ENCODE results near the gene SLTM.
A peak's percentile ranks its signal among the peaks of the same experiment; 100 is the strongest.
"Not testable (repeated sequence)": the region's sequence is repeated elsewhere in the genome, so short reads cannot be mapped to it uniquely, and the experiment has no call there.

SLTM gene

DNA sequence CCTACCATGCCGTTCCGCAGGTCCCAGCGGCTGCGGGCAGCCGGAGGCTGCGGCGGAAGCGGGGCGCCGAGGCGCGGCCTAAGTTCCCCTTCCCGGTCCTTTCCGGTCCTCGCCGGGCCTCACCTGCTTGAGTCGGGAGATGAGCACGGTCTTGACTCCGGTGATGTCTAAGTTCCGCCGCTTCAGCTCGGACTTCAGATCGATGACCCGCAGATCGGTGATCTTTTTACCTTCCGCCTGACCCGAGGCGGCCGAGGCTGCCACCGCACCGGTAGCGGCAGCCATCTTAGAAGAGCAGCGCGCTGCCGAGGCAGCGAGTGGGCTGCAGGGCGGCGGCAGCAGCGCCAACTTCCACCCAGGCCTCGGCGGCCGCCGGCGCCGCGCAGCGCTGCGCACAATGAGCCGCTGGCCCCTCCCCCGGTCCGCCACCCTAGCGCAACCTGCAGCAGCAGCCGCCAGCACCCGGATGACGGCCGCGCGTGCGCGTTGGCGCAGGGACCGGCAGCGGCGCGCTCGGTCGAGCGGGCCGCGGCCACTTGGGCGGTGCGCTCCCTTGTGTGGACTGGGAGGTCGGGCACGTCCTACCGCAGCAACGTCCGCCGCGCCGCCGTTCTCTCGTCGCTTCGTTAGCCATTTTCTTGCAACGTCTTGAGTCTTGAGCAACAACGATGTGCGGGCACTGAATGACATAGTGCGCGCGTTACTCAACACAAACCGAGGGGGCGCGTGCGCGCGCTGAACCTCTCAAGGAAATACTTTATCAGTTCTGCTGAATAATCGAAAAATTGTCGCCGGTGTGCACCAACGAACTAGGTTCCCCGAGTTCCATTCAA, at the start of gene SLTM:
TSS of gene SLTM (minus strand) at position 399 of the 833 bp plus-strand sequence. CDS start at position 285, 114 bp downstream.
- peak; percentile 86 for DNase-seq (ENCODE audit: low spot score)

DNA sequence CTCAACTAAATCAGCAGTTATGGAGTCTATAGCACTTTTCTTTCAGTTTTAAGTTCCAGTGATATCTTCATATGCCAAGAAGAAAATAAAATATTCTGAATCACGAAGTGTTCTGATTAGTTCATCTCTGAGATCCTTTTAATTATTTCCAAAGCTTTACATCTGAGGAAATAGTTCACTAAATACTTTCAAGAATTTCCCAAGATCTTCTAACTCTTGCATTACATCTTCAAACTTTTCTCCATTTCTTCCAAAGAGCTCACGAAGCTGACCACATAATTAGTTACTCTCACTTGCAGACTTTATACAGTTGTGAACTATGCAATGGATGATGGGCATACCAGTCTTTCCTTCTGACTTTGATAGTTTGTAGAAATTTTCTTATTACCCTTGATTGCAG, 49.8 kb upstream of the SLTM start:
- DNase-seq (ENCODE audit: low spot score): no peak

DNA sequence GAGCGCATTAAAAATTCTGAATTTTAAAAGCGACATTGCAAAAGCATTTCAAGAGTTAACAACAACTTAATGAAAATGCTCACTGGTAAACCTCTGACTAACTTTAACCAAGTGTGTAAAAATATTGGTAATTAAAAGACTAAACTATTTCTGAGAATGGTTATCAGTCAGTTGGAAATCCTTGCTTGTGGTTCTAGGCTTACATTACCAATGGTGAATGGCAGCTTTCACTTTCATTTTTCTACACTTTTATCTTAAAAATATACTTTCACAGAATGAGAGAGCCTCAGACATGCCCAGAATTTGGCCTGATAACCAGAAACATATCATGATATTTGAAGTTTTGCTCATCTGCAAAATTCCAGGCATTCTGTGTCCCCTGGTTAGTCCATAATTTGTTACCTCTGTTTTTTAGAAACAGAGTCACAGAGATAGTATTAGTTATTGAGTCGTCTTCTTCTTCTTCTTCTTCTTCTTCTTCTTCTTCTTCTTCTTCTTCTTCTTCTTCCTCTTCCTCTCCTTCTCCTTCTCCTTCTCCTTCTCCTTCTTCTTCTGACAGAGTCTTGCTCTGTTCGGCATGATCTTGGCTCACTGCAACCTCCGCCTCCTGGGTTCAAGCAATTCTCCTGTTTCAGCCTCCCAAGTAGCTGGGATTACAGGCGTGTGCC, 48.5 kb upstream of the SLTM start:
- no peak for DNase-seq (ENCODE audit: low spot score)

DNA sequence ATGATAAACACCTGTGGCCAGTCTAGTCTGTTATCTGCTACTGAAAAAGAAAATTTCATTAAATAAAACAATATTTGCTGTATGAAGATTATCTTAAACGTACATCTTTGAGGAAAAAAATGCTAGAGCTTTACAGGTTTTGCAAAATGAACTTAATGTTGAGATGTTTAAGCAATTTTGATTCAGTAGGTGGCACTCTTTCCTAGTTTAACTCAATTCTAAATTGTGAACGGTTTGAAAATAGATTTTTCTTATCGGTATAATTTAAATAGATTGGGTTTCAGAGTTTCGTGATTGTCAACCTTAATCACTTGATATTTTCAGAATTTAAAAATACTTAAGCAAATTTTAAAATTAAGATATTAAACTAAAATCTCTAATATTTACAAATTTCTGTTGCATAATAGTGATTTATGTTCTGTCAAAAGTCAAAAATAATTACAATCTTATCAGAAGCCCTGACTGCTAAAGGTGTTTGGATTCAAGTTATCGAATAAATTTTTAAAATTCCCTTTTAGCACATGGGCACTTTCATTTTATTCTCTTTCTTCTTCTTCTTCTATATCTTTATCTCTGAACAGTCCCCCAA, 47.0 kb upstream of the SLTM start:
- peak; percentile 63 for DNase-seq (ENCODE audit: low spot score)

DNA sequence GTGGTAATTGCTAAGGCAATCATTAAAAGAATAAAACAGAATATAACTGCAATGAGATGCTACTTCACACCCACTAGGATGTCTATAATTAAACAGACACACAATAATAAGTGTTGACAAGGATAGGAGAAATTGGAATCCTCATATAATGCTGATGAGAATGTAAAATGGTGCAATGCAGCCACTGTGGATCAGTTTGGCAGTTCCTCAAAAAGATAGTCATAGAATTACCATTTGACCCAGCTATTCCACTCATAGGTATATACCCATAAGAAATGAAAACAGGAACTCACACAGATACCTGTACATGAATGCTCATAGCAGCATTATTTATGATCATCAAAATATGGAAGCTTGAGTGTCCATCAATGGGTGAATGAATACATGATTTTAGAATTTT, 44.4 kb upstream of the SLTM start:
- DNase-seq (ENCODE audit: low spot score): no peak

DNA sequence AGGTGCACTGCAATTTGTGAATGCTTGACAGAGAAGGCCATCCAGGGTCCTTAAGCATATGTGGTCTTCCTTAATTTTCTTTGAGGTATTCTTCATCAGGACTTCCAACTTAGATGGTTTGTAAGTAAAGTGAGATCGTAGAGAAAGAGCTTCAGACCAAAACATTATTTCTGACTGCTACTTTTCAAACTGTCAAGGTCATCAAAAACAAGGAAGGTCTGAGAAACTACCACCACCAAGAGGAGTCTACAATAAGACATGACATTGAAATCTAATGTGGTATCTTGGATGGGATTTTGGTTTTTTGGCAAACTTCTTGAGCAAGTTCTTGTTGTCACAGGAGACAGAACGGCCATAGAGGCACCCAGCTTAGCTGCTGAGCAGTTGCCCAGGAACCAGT, 34.0 kb upstream of the SLTM start:
- no peak for DNase-seq (ENCODE audit: low spot score)

DNA sequence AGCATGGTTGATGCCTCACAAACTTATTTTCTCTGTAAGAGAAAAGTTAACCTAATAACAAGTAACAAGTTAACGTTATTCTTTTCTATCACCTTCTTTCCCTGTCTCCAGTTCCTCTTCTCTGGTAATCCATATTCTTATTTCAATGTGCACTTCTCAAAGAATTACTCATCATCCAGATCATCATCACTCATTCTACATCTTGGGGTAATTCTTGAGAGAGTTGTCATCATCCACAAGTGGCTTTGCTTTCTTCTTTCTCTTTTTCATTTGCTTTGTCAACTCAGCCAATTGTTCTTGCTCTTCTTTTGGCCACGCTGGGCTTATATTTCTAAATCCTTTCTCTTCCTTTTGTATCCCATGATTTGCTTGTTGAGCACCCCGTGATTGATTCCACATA, 33.2 kb upstream of the SLTM start:
- DNase-seq (ENCODE audit: low spot score): no peak

DNA sequence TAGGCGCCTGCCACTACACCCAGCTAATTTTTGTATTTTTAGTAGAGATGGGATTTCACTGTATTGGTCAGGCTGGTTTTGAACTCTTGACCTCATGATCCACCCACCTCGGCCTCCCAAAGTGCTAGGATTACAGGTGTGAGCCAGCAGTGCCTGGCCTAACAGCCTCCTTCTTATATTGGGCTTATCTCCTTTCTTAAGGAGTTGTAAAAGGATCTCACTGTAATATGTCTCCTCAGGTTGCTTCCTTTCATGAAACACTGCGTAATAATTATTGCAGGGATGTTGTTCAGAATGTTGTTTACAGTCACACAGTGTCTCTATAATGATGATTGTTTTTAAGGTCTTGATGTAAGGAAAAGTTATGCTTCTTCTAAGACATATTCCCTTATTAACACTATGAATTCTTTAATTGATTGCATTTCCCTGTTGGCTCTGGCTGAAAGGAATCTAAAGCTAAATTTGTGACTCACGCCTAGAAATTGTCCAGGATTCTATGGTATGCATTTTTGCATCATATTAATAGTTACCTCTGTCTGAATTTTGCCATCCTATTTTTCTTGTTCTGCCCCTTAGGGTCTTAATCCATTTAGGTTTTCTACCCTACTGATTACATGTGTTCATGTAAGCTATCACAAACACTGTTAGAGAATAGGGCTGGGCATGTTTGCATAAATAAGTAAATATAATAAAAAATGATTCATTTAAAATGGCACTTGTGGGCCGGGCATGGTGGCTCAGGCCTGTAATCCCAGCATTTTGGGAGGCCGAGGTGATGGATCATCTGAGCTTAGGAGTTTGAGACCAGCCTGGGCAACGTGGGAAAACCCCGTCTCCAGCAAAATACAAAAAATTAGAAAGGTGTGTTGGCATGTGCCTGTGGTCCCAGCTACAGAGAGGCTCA, 29.4 kb upstream of the SLTM start:
- DNase-seq (ENCODE audit: low spot score): no peak

DNA sequence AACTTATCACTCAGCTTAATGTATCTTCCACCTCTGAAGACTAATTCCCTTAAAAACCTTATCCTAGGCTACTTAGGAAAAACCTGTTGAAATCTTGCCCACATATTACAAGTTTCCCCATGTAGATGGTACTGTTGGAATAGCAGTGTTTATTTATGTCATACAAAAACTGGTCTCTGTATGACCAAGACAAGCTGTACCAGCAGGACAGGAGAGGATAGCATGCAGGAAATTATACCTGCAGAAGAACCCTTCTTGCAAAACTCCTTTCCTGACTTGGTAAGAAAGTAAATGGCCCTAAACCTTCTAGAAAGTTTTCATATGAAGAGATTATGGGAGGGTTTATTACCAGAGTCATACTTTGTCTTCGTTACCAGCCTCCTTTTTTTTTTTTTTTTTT, 28.7 kb upstream of the SLTM start:
- no peak for DNase-seq (ENCODE audit: low spot score)

DNA sequence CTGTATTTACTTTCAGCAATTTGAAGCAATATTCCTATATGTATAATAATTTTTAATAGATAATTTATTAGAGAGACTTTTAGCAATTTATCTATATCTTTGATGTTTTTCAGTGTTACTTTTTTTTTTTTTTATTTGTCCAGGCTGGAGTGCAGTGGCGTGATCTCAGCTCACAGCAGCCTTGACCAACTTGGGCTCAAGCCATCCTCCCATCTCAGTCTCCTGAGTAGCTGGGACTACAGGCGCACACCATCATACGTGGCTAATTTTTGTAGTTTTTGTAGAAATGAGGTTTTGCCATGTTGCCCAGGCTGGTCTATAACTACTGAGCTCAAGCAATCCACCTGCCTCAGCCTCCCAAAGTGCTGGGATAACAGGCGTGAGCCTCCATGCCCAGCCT, 25.3 kb upstream of the SLTM start:
- DNase-seq (ENCODE audit: low spot score): no peak

DNA sequence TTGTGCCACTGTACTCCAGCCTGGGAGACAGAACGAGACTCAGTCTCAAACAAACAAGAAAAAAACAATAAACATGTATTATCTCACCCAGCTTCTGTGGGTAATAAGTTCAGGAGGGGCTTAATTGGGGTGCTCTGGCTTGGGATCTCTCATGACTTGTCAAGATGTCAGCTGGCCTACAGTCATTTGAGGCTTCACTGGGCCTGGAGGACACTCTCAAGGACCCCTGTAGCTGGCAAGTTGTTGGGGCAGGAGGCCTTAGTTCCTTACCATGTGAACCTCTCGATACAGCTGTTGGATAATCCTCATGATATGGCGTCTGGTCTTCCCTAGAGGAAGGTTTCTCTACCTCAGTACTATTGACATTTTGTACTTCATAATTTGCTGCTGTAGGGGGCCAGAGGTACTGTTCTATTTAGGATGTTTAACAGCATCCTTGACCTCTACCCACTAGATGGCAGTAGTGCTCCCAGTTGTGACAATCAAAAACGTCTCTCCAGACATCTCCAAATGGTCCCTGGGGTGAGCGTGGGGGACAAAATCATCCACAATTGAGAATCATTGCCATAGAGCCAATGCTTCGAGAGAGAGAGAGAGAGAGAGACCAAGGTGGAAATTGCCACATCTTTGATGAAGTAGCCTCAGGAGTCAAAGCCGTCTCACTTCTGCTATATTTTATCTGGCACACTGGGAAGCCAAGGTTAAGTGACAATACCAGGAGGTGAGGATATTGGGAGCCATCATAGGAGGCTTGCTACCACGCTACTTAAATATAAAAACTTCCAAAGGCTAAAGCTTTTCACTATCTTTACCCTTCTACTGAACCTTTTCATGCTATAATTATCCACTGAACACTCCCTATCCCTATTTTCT, 23.9 kb upstream of the SLTM start:
- DNase-seq (ENCODE audit: low spot score): peak; percentile 69

DNA sequence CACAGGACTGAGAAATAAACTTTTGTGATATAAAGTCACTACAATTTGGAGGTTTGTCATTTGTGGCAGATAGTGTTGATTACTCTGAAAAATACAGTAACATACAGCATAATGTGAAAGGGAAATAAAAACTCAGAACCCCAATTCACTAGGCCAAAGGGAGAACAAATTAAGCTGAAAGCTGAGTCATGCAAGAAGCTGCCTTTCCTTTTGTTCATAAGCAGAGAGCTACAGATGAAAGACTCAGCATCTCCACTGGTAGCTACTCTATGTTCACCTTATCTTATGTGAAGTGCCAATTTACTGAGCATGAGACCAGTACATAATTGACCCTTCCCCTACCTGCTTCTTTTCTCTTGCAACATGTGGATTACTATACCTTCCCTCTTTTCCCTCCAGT, 19.3 kb upstream of the SLTM start:
- no peak for DNase-seq (ENCODE audit: low spot score)

DNA sequence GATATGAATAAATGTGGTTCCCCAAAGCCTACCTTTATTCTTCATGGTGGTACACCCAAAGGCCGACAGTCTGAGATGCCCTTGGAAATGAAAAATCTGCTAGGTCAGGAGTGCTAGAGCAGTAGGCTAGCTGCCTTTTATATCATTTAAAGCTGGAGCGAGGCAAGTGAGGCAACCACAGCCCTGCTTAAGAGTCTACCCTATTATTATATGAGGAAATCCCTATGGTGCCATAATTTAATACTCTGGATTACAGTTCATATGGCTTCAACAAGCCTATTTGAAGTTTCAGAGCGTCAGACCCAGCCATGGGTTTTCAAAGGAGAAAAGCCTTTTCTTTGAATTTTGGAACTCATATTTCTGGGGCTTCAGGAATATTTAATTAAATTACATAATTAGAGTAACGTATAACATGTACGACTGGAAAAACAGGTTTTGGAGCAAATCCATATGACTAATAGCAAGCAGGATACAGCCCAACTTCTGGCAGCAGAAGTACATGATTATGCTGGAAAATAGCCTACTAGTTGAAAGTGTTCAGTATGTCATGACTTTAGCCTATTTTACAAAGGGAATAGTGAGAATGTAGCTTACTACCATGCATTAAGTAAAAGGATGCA, 18.0 kb upstream of the SLTM start:
- DNase-seq (ENCODE audit: low spot score): no peak

DNA sequence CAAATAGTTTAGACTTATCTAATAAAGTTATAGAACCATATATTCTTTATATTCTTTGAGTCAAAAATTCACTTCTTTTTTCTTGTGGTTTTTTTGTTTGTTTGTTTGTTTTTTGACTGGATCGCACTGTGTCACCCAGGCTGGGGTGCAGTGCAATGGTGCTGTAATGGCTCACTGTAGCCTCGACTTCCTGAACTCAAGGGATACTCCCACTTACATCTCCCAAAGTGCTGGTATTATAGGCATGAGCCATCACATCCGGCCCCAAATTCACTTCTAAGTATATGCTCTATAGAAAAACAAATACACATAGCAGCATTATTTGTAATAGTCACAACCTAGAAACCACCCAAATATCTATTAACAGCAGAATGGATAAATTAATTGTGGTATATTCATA, 13.7 kb upstream of the SLTM start:
- no peak for DNase-seq (ENCODE audit: low spot score)

DNA sequence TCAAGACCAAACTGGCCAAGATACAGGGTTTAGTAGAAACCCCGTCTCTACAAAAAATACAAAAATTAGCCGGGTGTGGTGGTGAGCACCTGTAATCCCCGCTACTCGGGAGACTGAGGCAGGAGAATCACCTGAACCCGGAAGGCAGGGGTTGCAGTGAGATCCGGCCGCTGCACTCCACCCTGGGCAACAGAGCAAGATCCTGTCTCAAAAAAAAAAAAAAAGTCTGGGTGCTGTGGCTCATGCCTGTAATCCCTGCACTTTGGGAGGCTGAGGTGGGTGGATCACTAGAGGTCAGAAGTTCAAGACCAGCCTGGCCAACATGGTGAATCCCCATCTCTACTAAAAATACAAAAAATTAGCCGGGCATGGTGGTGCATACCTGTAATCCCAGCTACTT, 1.5 kb upstream of the SLTM start:
- DNase-seq (ENCODE audit: low spot score): not testable (repeated sequence)

DNA sequence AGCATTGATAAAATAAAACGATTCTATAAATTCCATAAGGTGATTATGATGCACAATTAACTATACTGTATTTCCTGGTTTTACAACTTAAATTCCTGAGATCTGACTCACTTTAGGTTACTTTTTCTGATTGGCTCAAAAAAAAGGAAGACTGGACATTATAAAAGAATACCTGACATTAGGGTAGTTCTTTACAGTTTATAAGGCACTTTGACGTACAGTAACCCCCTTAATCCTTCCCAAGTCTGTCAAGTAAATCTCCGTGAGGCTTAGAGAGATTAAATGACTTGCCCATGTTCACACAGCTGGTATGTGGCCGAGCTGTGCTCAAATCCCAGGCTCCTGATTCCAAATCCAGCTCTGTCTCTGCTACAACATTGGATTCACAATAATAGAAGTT, 1.0 kb upstream of the SLTM start:
- peak; percentile 11 for DNase-seq (ENCODE audit: low spot score)

DNA sequence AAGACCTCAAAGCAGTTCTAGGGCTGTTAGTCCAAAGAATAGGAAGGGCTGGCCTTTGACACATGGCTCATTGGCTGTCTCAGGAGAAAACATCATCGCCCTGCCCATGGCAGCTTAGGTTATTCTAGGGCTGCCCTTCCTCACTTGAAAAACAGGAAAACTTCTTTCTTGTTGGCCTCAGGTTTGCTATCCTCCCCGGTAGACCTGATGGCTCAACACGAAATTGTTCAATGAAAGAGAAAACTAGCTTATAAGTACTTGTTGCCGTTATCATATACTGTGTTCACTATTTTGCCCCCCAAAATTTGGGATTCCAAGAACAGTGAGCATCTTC, 602 bp upstream of the SLTM start:
- no peak for DNase-seq (ENCODE audit: low spot score)

DNA sequence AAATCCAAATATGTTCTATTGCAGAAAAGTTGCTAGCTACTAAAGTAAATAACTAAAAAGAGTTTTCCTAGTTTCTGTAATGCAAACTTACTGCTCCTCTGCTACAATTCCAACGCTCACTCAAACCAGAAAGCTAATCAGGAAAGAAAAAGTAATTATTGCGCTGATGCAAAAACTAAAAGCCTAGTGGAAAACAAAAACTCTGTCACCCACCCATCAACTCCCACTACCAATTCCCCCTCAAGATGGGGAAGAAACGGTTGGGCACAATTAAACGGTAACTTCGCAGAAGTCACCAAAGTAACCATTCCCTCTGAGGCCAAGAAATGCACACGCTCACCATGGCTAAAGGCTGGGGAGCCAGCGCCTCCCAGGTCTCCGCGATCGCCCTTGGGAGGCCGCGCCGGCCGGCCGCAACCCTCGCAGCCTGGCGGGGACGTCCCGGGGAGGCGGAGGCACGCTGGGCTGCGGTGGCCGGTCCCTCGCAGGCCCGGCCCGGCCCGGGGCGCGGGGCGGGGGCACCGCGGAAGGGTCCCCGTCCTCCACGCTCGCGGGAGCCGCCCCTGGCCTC, 684 bp downstream of the SLTM start:
- DNase-seq (ENCODE audit: low spot score): peak; percentile 61

DNA sequence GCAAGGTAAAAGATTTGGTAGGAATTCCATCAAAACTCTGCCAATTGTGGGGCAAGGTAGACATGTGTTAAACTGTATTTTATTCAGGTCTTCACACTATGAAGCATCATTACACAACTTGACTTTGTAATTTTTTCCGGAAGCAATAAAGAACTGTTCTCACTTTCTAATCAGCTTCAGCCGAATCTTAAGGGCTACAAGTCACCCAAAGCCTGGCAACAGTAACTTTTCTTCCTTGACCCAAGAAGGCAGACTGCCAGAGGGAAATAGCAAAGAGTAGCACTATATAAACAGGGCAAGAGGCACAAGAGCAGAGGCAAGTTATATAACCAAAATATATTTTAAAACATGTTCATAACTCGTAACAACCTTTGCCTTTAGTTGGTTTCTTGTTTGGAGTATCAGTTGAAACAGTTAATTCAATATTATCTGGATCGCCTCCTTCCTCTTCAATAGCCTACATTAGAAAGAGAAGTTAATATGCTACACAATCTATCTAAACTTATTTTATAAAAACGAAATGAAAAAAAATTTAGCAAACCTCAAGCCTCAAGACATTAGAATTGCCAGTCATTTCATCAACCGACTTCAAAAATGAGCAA, 1.4 kb downstream of the SLTM start:
- peak; percentile 69 for DNase-seq (ENCODE audit: low spot score)

DNA sequence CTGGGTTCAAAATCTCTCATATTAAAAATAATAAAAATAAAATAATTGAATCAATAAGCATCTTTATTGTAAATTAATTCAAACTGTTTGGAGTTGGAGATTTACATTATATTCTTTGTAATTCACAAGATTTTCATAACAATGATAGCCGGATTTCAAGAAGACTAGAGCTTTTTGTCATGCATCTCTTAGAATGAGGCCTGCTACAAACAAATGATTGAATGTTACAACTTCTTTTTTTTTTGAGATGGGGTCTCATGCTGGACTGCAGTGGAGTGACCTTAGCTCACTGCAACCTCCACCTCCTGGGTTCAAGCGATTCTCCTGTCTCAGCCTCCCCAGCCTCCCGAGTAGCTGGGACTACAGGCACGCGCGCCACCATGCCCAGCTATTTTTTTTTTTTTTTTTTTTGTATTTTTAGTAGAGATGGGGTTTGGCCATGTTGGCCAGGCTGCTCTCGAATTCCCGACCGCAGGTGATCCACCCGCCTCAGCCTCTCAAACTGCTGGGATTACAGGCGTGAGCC, 3.5 kb downstream of the SLTM start:
- DNase-seq (ENCODE audit: low spot score): no peak
